Neutrophil (primary cell): ENCODE measurements around the gene CNKSR1.

ENCODE experiments used
- H3K27ac ChIP-seq: fragments of 200-600 bp; sonication (generic); 2 replicates; pipeline ENCODE4 v1.5.1; 2016; ENCODE audit warnings: mild to moderate bottlenecking, moderate library complexity
- H3K27me3 ChIP-seq: fragments of 200-600 bp; sonication (generic); 2 replicates; pipeline ENCODE4 v1.6.0; 2016; ENCODE audit warnings: mild to moderate bottlenecking
- H3K36me3 ChIP-seq: fragments of 200-600 bp; sonication (generic); 2 replicates; pipeline ENCODE4 v1.5.1; 2017
- H3K4me1 ChIP-seq, 2 experiments: fragments of 200-600 bp in 1 of 2; sonication (generic) in 1 of 2; 1 replicate in 1 of 2; 2 replicates in 1 of 2; pipeline versions ENCODE4 v1.5.1 to v1.6.1; 2013 to 2016; ENCODE audit warnings: low read depth in 1 of 2, low read length in 1 of 2, mild to moderate bottlenecking in 1 of 2, moderate library complexity in 1 of 2; ENCODE audit not compliant: control insufficient read depth in 1 of 2, insufficient read depth in 1 of 2
- H3K4me3 ChIP-seq, 2 experiments: fragments of 200-600 bp in 1 of 2; sonication (generic) in 1 of 2; 1 replicate in 1 of 2; 2 replicates in 1 of 2; pipeline ENCODE4 v1.5.1; 2013 to 2016; ENCODE audit warnings: low read depth in 1 of 2, low read length in 1 of 2, mild to moderate bottlenecking in 1 of 2, moderate library complexity in 1 of 2
- H3K9me3 ChIP-seq: fragments of 200-600 bp; sonication (generic); 2 replicates; pipeline ENCODE4 v1.5.1; 2016
- CTCF ChIP-seq: fragments of 200-600 bp; sonication (generic); IDR thresholded peaks from 2 replicates; pipeline ENCODE4 v1.5.1; 2016; ENCODE audit warnings: antibody characterized with exemption

Gene CNKSR1

DNA sequence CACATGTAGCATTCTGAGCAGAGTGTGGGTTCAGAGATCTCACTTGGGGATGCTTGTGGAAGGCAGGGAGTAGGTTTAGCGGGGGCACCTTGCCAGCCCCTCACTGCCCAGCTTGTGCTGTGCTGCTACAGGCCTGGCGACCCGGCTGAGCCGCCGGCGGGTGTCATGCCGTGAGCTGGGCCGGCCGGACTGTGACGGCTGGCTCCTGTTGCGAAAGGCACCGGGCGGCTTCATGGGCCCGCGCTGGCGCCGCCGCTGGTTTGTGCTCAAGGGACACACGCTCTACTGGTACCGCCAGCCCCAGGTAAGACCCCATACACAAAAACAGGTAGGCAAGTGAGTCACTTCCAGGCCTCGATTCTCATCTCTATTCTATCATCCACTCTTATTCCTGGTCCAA is 7.6 kb downstream of the CNKSR1 start:
- no peaks in the 10 kb centered on the region for H3K9me3 ChIP-seq
- TF ChIP-seq CTCF: no peak
- no peaks in the 10 kb centered on the region for H3K36me3 ChIP-seq

GRCh38 chr1:26187882-26188281 is 10.6 kb downstream of the CNKSR1 start:
- no peaks in the 10 kb centered on the region for H3K9me3 ChIP-seq
- no peak overlapping the region for H3K4me3 ChIP-seq
- no peaks in the 10 kb centered on the region for H3K4me1 ChIP-seq
- H3K36me3 ChIP-seq: no peaks in the 10 kb centered on the region
- no peaks in the 10 kb centered on the region for H3K27me3 ChIP-seq
- H3K27ac ChIP-seq: no peak overlapping the region
- TF ChIP-seq CTCF: no peak

More for the DNA sequence above, 7.6 kb downstream of the CNKSR1 start:
- no peak overlapping the region for H3K27ac ChIP-seq
- H3K4me3 ChIP-seq: no peak overlapping the region
- no peaks in the 10 kb centered on the region for H3K27me3 ChIP-seq
- no peaks in the 10 kb centered on the region for H3K4me1 ChIP-seq

GRCh38 chr1:26188477-26188876 is 11.2 kb downstream of the CNKSR1 start:
- no peak for TF ChIP-seq CTCF
- Histone ChIP-seq H3K4me3 (no peak overlapping the region), H3K9me3 (no peaks in the 10 kb centered on the region), H3K27ac (no peak overlapping the region), H3K36me3 (no peaks in the 10 kb centered on the region), H3K27me3 (no peaks in the 10 kb centered on the region), H3K4me1 (no peaks in the 10 kb centered on the region)

GRCh38 chr1:26189331-26189730 is 12.0 kb downstream of the CNKSR1 start:
- Histone ChIP-seq H3K9me3 (no peaks in the 10 kb centered on the region), H3K4me3 (no peak overlapping the region), H3K27me3 (no peaks in the 10 kb centered on the region), H3K4me1 (no peaks in the 10 kb centered on the region), H3K36me3 (no peaks in the 10 kb centered on the region), H3K27ac (no peak overlapping the region)
- TF ChIP-seq CTCF: no peak

DNA sequence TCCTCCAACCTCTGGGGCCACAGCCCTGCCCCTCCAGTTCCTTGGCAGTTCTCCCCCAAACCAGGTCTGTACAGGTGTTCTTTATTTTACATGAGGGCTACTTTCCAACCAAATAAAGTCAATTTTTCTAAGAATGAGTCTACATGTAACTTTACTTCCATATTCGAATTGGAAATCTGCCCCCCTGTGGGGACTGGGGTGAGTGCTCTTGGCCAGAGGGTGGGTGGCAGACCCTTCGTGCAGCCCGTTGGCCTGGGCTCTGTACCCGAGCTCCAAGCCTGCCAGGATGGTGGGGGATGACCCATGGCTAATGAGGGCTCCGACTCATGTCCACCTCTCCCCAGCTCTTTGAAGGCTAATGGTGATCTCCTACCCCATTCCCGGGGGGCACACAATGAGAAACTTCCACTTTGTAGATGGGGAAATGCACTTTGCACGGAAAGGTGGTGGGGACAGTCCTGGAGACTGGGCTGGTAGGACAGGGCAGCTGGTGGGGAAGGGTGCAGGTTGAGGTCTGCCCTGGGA is 12.5 kb downstream of the CNKSR1 start:
- Histone ChIP-seq H3K4me3 (no peak overlapping the region), H3K27ac (no peak overlapping the region), H3K9me3 (no peaks in the 10 kb centered on the region), H3K4me1 (no peaks in the 10 kb centered on the region), H3K27me3 (no peaks in the 10 kb centered on the region), H3K36me3 (no peaks in the 10 kb centered on the region)
- TF ChIP-seq CTCF: no peak
